Activated B cell treated with CpG ODN at 0.5 μM for 24 hours (primary cell): ENCODE results near the gene LY86. TPM values are rescaled to one million over a fixed set of nuclear protein-coding genes. Genes with fewer than 3 reads are reported as not detected.
A peak's percentile ranks its signal among the peaks of the same experiment; 100 is the strongest.
"Not testable (repeated sequence)": the region's sequence is repeated elsewhere in the genome, so short reads cannot be mapped to it uniquely, and the experiment has no call there.

Experiments
- ATAC-seq: fragments of 200-7000 bp; cut with Tn5 transposase; one replicate; pipeline ENCODE4 v1.10.0; 2021; ENCODE audit warnings: low read depth, mild to moderate bottlenecking, moderate library complexity
- CTCF ChIA-PET: fragments of 350-600 bp; sonication (Branson Sonifier 250); formaldehyde crosslinking; loops from one replicate; lab custom pipeline; 2021; ENCODE audit warnings: antibody characterized with exemption; lab: Charles Lee
- POLR2A ChIA-PET: fragments of 350-600 bp; sonication (Branson Sonifier 250); formaldehyde crosslinking; loops from one replicate; lab custom pipeline; 2021; ENCODE audit warnings: antibody characterized with exemption; lab: Charles Lee
- DNase-seq: peaks from one replicate; pipeline ENCODE4 v3.0.0; 2022
- H3K27ac Mint-ChIP-seq: one replicate; pipeline ENCODE4 v1.8.0; 2020; ENCODE audit warnings: mixed read lengths
- H3K27me3 Mint-ChIP-seq: one replicate; pipeline ENCODE4 v1.8.0; 2021; ENCODE audit warnings: mixed read lengths
- H3K36me3 Mint-ChIP-seq: one replicate; pipeline ENCODE4 v1.8.0; 2021; ENCODE audit warnings: low read depth, mixed read lengths
- H3K4me1 Mint-ChIP-seq: one replicate; pipeline ENCODE4 v1.8.0; 2021; ENCODE audit warnings: mixed read lengths
- H3K4me3 Mint-ChIP-seq: one replicate; pipeline ENCODE4 v1.8.0; 2020; ENCODE audit warnings: mild to moderate bottlenecking, mixed read lengths
- H3K9me3 Mint-ChIP-seq: one replicate; pipeline ENCODE4 v1.8.0; 2020; ENCODE audit warnings: mixed read lengths
- intact Hi-C: fragments of 100-400 bp; cut with micrococcal nuclease; formaldehyde crosslinking; loops from one replicate; pipeline ENCODE4 v1.15.1; 2024
- total RNA-seq: library from RNA; stranded (reverse); gene quantifications from 2 replicates; pipeline ENCODE4 v1.2.3, GENCODE V29; 2022
- TF ChIP-seq, protein P1 (sequence below): fragments of 200-600 bp; IDR thresholded peaks from one replicate; pipeline ENCODE4 v1.8.0; 2022; ENCODE audit warnings: antibody characterized with exemption, mild to moderate bottlenecking

The LY86 gene
- total RNA-seq, 1 donor from 2014 or later = 58.1 TPM

DNA sequence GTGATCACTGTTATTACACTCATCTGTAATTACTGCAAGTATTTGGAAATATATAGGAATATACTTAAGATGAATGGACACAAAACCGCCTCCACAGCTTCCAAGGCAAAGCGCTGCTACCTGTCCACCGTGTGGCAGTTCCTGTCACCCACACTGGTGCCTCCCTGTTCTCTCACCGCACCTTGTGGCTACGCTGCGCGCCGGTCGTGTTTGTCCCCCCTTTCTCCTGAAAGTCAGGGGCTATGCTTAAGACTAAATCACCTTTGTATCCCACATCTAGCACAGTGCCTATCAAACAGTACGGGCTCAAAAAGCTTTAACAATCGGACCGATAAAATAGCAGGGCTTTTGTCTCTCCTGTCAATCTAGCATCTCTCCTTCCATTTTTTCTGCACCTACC is 23.0 kb downstream of the LY86 start:
- DNase-seq = no peak
- POLR2A ChIA-PET = interaction anchor here (0.6 to 5.7 kb wide), 3 partner anchors 21 to 279 kb away, joined by 3 to 100 read pairs (median 7); partner anchors contain the start of gene LY86
- CTCF ChIA-PET = interaction anchor here (1.0 to 2.3 kb wide), 6 partner anchors 15 to 52 kb away, joined by 3 to 11 read pairs (median 7); partner anchors contain the start of gene LY86
- Mint-ChIP-seq H3K27ac (peak overlapping the region; percentile 93), H3K36me3 (peaks cover 21% of the 10 kb centered on the region), H3K9me3 (peaks cover 2% of the 10 kb centered on the region), H3K4me1 (peaks cover 82% of the 10 kb centered on the region), H3K27me3 (no peaks in the 10 kb centered on the region), H3K4me3 (no peak overlapping the region)
- no peak for ATAC-seq
- intact Hi-C loops = no loop called here
- TF ChIP-seq, protein P1, sequence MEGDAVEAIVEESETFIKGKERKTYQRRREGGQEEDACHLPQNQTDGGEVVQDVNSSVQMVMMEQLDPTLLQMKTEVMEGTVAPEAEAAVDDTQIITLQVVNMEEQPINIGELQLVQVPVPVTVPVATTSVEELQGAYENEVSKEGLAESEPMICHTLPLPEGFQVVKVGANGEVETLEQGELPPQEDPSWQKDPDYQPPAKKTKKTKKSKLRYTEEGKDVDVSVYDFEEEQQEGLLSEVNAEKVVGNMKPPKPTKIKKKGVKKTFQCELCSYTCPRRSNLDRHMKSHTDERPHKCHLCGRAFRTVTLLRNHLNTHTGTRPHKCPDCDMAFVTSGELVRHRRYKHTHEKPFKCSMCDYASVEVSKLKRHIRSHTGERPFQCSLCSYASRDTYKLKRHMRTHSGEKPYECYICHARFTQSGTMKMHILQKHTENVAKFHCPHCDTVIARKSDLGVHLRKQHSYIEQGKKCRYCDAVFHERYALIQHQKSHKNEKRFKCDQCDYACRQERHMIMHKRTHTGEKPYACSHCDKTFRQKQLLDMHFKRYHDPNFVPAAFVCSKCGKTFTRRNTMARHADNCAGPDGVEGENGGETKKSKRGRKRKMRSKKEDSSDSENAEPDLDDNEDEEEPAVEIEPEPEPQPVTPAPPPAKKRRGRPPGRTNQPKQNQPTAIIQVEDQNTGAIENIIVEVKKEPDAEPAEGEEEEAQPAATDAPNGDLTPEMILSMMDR = no peak

DNA sequence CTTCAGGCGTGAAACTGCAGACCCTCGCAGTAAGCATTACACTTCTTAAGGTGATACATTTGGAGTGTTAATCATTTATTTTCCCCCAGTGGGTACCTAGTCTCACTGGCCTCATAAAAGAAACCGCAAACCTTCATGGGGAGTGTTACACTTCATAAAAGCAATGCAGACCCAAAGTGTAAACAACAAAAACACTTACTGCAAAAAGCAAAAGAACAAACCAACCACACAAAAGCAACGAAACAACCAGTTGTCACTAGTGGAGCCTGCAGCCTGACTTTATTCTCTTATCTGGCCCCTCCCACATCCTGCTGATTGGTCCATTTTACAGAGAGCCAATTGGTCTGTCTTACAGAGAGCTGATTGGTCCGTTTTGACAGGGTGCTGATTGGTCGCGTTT is 23.8 kb downstream of the LY86 start:
- intact Hi-C loops = no loop called here
- Mint-ChIP-seq H3K36me3 (peaks cover 26% of the 10 kb centered on the region), H3K27me3 (no peaks in the 10 kb centered on the region), H3K9me3 (peaks cover 2% of the 10 kb centered on the region), H3K4me3 (no peak overlapping the region), H3K4me1 (peaks cover 87% of the 10 kb centered on the region), H3K27ac (peak overlapping the region; percentile 35)
- TF ChIP-seq, protein P1 = no peak
- ATAC-seq (no peak), DNase-seq (no peak)
- POLR2A ChIA-PET = interaction anchor here (5.7 kb wide), 1 partner anchor 22 kb away, joined by 100 read pairs; the partner anchor contains the start of gene LY86
- CTCF ChIA-PET = interaction anchor here (2.3 kb wide), 1 partner anchor 26 kb away, joined by 10 read pairs; no protein-coding TSS in a partner anchor

DNA sequence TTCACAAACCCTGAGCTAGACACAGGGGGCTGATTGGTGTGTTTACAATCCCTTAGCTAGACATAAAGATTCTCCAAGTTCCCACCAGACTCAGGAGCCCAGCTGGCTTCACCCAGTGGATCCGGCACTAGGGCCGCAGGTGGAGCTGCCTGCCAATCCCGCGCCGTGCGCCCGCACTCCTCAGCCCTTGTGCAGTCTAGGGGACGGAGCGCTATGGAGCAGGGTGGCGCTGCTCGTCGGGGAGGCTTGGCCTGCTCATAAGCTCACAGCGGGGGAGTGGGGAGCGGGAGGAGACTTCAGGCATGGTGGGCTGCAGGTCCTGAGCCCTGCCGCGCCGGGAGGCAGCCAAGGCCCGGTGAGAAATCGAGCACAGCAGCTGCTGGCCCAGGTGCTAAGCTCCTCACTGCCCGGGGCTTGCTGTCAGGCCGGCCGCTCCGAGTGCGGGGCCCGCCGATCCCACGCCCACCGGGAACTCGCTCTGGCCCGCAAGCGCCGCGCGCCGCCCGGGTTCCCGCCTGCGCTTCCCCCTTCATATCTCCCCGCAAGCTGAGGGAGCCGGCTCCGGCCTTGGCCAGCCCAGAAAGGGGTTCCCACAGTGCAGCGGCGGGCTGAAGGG is 24.7 kb downstream of the LY86 start:
- intact Hi-C loops, DNase-seq, CTCF ChIA-PET, H3K9me3 Mint-ChIP-seq, ATAC-seq, H3K4me3 Mint-ChIP-seq, H3K27me3 Mint-ChIP-seq, H3K27ac Mint-ChIP-seq: not testable (repeated sequence)
- Mint-ChIP-seq H3K4me1 (peaks cover 91% of the 10 kb centered on the region), H3K36me3 (peaks cover 28% of the 10 kb centered on the region)
- POLR2A ChIA-PET = interaction anchor here (5.7 kb wide), 1 partner anchor 23 kb away, joined by 100 read pairs; the partner anchor contains the start of gene LY86

DNA sequence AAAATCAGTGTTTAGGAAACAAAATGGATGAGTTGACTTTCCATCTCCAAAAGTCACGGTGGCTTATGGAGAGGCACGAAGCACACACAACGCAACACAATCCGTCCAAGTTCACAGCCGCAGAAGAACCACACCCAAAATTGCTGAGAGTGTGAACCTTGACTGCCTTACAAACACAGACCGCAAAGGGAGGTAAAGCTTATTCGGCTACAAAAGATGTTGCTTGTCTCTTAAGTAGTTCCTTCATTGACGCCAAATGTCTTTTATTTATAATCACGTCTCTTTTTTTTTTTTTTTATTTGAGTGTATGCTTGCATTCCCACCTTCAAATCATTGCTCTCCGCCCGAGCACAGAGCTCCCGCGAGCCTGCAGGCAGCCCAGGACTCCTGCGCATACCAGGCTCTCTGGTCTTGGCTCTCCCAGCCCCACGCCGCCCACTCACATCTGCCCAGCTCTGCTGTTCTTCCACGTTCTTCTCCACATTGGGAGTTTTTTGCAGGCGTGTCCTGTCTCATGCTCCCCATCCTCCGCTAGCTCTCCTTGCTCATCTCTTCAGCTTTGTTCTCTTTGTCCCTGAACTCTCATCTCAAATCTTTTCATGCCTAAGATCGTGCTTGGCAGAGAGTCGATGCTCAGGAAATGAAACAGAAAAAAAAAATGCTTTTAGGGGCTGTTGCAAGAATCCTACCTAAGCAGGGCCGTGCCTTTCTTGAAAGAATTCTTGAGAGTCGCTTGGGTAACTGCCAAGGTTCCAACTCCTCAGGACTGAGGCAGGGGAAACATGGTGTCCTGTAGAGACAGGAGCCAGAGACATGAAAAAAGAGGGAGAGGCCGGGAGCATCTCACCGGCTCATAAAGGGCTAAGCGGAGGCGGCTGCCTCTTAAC is 25.8 kb downstream of the LY86 start:
- peaks cover 2% of the 10 kb centered on the region for H3K9me3 Mint-ChIP-seq
- DNase-seq = no peak
- peak overlapping the region; percentile 6 for H3K27ac Mint-ChIP-seq
- H3K4me1 Mint-ChIP-seq = peaks cover 90% of the 10 kb centered on the region
- intact Hi-C loops = no loop called here
- ChIA-PET CTCF (no interaction called here), POLR2A (interaction anchor here (1.1 to 1.3 kb wide), 2 partner anchors 23 to 207 kb away, joined by 4 to 9 read pairs; no protein-coding TSS in a partner anchor)
- no peak for ATAC-seq
- TF ChIP-seq, protein P1 = no peak
- no peaks in the 10 kb centered on the region for H3K27me3 Mint-ChIP-seq
- no peak overlapping the region for H3K4me3 Mint-ChIP-seq
- H3K36me3 Mint-ChIP-seq = peaks cover 23% of the 10 kb centered on the region

DNA sequence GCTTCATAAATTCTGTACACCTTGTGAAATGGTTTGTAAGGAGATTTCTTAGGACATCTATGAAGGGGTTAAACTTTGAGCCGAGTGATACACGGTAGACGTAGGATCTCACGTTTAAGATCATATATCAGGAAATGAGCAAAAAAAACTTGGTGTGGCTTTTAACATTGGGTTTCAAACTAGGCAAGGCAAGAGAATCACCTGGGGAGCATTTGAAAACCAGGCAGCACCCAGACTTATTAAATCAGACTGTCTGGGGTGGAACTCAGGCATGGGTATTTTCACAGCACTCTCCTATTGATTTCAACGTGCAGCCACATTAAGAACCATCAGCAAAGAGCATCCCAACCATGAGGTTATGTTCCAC is 26.4 kb downstream of the LY86 start:
- peak overlapping the region; percentile 6 for H3K27ac Mint-ChIP-seq
- peaks cover 23% of the 10 kb centered on the region for H3K36me3 Mint-ChIP-seq
- no peaks in the 10 kb centered on the region for H3K27me3 Mint-ChIP-seq
- TF ChIP-seq, protein P1 = no peak
- H3K4me1 Mint-ChIP-seq = peaks cover 90% of the 10 kb centered on the region
- POLR2A ChIA-PET = interaction anchor here (0.6 to 1.6 kb wide), 3 partner anchors 16 to 27 kb away, joined by 3 to 11 read pairs (median 9); partner anchors contain the start of gene LY86
- CTCF ChIA-PET = no interaction called here
- ATAC-seq (no peak), DNase-seq (no peak)
- intact Hi-C loops = no loop called here
- peaks cover 2% of the 10 kb centered on the region for H3K9me3 Mint-ChIP-seq
- H3K4me3 Mint-ChIP-seq = no peak overlapping the region
